Measurements from ENCODE around the gene TAF6L. TPM values are rescaled to one million over a fixed set of nuclear protein-coding genes. Genes with fewer than 3 reads are reported as not detected.

TAF6L gene
- total RNA-seq: 10 to 100 TPM; 13.2 to 21.3 TPM
- 10 to 100 TPM; 14.5 to 43.5 TPM for polyA plus RNA-seq
- long read RNA-seq, donor 1, partial matches to known transcripts: 5 of 8 reads
- long read RNA-seq, donor 1, other reads (novel, unspliced or antisense): 0 of 8 reads
- long read RNA-seq, donor 2, transcript TAF6L-201 (11 exons, 2,116 nt): major isoform, 5 of 13 reads
- long read RNA-seq, donor 2, partial matches to known transcripts: 2 of 13 reads
- long read RNA-seq, donor 2, other reads (novel, unspliced or antisense): 6 of 13 reads

DNA sequence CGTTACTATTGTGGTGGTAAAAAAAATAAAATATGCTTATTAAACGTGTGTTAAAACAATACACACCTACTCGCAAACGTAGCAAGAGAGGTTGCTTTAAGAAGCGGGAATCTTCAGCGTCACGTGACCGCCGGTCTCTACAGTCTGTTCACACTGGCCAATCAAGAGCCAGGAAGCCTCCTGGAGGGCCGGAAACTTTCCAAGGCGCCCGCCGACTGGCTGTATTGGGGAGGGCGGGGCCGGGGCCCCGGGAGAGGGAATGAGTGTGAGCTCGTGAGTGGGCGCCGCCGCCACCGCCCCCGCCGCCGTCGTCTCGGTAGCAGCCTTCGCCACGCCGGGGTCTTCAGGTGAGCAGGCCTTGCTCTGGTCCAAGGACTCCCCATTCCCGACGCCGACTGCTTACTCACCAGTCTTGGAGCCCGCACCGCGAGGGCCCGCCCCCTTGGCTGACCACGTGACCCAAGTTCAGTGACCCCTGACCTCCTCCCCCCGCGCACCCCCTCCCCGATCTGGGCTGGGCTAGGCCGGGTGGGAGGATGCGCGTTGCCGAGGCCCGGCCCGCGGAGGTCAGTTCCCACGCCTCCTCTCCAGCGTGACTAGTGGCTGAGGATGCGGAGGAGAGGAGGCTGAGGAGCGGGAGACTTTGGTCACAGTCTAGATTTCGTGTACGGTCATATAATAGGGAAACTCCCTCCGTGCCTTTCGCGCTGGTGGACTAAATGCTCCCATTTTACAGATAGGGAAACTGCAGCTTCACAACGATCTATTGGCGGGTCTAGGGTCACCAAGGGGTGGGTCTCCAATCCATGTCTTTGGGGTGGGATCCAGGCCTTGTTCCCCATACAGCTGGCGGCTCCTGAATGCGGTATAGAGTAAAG is at the start of gene TAF6L:
TAF6L (plus strand) TSS at position 253 of the 878 bp plus-strand sequence. CDS start 4,388 bp downstream, outside the sequence.
- Histone ChIP-seq H3K27ac (ENCODE audit: low read depth in 1 of 2, low read length in 2 of 2) (peak within 1 kb of the TSS; percentile 31 to 98), H3K9me3 (ENCODE audit: control insufficient read depth, low read length) (no peaks in the 10 kb centered on the region), H3K4me1 (ENCODE audit: control insufficient read depth in 1 of 2, insufficient read depth in 2 of 2, low read length in 2 of 2) (no peaks in the 10 kb centered on the region), H3K27me3 (ENCODE audit: control insufficient read depth in 1 of 2, insufficient read depth in 2 of 2, low read length in 1 of 2) (no peaks in the 10 kb centered on the region), H3K4me3 (ENCODE audit: low read length in 2 of 2) (peak within 1 kb of the TSS; percentile 38 to 72), H3K36me3 (ENCODE audit: control insufficient read depth in 1 of 2, insufficient read depth in 2 of 2, low read length in 1 of 2) (peaks cover 2 to 3% of the 10 kb centered on the region in 2 donors)
- ATAC-seq (ENCODE audit: low FRiP score) (peak; percentile 99), DNase-seq (peak; percentile 99)
- WGBS, 2 donors: 1 to 2% methylated on average over 60 of the region's 60 CpGs
- intact Hi-C loops (cut with DNase I): loop anchor here in 1 of 2 donors (5.0 kb wide), 1 partner anchor 44 kb away; the partner anchor contains the start of genes HNRNPUL2 and TTC9C

GRCh38 chr11:62721994-62722393 is 49.2 kb upstream of the TAF6L start:
- Histone ChIP-seq H3K4me1 (ENCODE audit: control insufficient read depth in 1 of 2, insufficient read depth in 2 of 2, low read length in 2 of 2) (no peaks in the 10 kb centered on the region), H3K4me3 (ENCODE audit: low read length in 2 of 2) (no peak overlapping the region), H3K27ac (ENCODE audit: low read depth in 1 of 2, low read length in 2 of 2) (no peak overlapping the region), H3K9me3 (ENCODE audit: control insufficient read depth, low read length) (no peaks in the 10 kb centered on the region), H3K27me3 (ENCODE audit: control insufficient read depth in 1 of 2, insufficient read depth in 2 of 2, low read length in 1 of 2) (no peaks in the 10 kb centered on the region), H3K36me3 (ENCODE audit: control insufficient read depth in 1 of 2, insufficient read depth in 2 of 2, low read length in 1 of 2) (peaks cover 11 to 16% of the 10 kb centered on the region in 2 donors)
- intact Hi-C loops (cut with DNase I): no loop called here
- ATAC-seq (ENCODE audit: low FRiP score): no peak
- DNase-seq: no peak
- 40 to 47% methylated on average over 7 of the region's 7 CpGs for WGBS, 2 donors

- Histone ChIP-seq H3K27ac (ENCODE audit: low read depth in 1 of 2, low read length in 2 of 2) (no peak overlapping the region), H3K27me3 (ENCODE audit: control insufficient read depth in 1 of 2, insufficient read depth in 2 of 2, low read length in 1 of 2) (no peaks in the 10 kb centered on the region), H3K9me3 (ENCODE audit: control insufficient read depth, low read length) (no peaks in the 10 kb centered on the region), H3K4me1 (ENCODE audit: control insufficient read depth in 1 of 2, insufficient read depth in 2 of 2, low read length in 2 of 2) (no peaks in the 10 kb centered on the region), H3K4me3 (ENCODE audit: low read length in 2 of 2) (no peak overlapping the region), H3K36me3 (ENCODE audit: control insufficient read depth in 1 of 2, insufficient read depth in 2 of 2, low read length in 1 of 2) (peaks cover 7 to 14% of the 10 kb centered on the region in 2 donors)
- no peak for DNase-seq
- ATAC-seq (ENCODE audit: low FRiP score): no peak
- intact Hi-C loops (cut with DNase I): no loop called here
- 41 to 45% methylated on average over 8 of the region's 8 CpGs for WGBS, 2 donors
Measured at GRCh38 chr11:62724171-62724570, 47.0 kb upstream of the TAF6L start.

DNA sequence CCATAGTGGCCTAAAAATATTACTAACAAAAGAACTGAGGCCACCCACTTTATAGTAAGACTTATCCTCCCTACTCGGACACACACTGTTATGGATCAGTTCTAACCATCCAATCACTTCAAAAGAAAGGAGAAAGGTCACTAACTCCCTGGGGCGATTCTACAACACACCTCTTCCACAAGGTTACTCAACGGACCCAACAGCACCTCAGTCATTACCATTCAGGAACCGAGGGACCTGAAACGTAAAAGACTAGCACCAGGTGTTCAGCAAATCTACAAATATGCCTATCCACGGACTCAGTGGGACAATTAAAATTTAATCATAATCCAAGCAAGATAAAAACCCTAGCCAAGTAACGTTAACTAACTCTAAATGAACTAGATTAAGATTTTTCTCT is 45.5 kb upstream of the TAF6L start:
- Histone ChIP-seq H3K27me3 (ENCODE audit: control insufficient read depth in 1 of 2, insufficient read depth in 2 of 2, low read length in 1 of 2) (no peaks in the 10 kb centered on the region), H3K9me3 (ENCODE audit: control insufficient read depth, low read length) (no peaks in the 10 kb centered on the region), H3K27ac (ENCODE audit: low read depth in 1 of 2, low read length in 2 of 2) (no peak overlapping the region), H3K36me3 (ENCODE audit: control insufficient read depth in 1 of 2, insufficient read depth in 2 of 2, low read length in 1 of 2) (peaks cover 6 to 10% of the 10 kb centered on the region in 2 donors), H3K4me3 (ENCODE audit: low read length in 2 of 2) (peak overlapping the region; percentile 57 to 84), H3K4me1 (ENCODE audit: control insufficient read depth in 1 of 2, insufficient read depth in 2 of 2, low read length in 2 of 2) (no peaks in the 10 kb centered on the region)
- DNase-seq (no peak), ATAC-seq (ENCODE audit: low FRiP score) (no peak)
- 1 to 2% methylated on average over 7 of the region's 7 CpGs for WGBS, 2 donors
- intact Hi-C loops (cut with DNase I): loop anchor here in 1 of 2 donors (5.0 kb wide), 1 partner anchor 47 kb away; the partner anchor contains the start of gene TAF6L

DNA sequence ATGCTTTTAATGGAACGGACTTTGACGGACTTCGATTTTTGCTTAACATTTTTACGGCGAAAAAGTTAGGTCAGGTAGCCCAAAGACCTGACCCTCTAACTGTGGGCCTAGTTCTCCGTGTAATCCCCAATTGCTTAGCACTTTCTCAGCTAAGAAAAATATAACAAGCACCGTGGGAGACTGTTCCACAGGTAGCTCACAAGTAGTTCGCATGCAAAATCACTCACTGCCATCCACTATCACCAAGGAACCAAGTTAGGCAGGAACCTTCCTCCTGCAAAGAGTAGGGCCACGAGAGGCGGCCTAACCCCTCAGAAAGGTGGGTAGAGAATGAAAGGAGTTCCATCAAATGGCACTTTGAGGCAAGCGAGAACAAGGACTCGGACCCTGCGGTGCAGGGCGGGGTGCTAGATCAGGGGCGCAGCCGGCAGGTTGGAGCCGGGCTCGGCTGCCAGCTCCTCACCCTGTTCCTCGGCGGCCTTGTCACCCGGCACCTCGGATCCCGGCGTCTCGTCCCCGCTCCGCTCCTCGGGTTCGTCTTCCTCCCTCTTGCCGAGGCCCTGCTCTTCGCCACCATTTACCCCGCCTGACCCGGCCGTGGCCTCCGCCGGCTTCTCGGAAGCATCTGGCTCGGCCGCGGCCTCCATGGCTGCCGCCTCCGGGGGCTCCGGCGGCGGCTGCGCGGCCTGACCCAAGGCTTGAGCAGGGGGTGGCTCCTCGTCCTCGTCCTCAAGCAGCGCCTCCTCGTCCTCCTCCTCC is 44.9 kb upstream of the TAF6L start:
- H3K27me3 ChIP-seq (ENCODE audit: control insufficient read depth in 1 of 2, insufficient read depth in 2 of 2, low read length in 1 of 2): no peaks in the 10 kb centered on the region
- intact Hi-C loops (cut with DNase I): loop anchor here in 1 of 2 donors (5.0 kb wide), 1 partner anchor 46 kb away; the partner anchor contains the start of gene TAF6L
- peaks cover 6 to 10% of the 10 kb centered on the region in 2 donors for H3K36me3 ChIP-seq (ENCODE audit: control insufficient read depth in 1 of 2, insufficient read depth in 2 of 2, low read length in 1 of 2)
- no peaks in the 10 kb centered on the region for H3K4me1 ChIP-seq (ENCODE audit: control insufficient read depth in 1 of 2, insufficient read depth in 2 of 2, low read length in 2 of 2)
- H3K9me3 ChIP-seq (ENCODE audit: control insufficient read depth, low read length): no peaks in the 10 kb centered on the region
- DNase-seq: no peak
- 0% methylated on average over 42 to 51 of the region's 51 CpGs for WGBS, 2 donors
- peak overlapping the region; percentile 70 to 78 for H3K27ac ChIP-seq (ENCODE audit: low read depth in 1 of 2, low read length in 2 of 2)
- peak overlapping the region; percentile 57 to 84 for H3K4me3 ChIP-seq (ENCODE audit: low read length in 2 of 2)
- no peak for ATAC-seq (ENCODE audit: low FRiP score)

- ATAC-seq (ENCODE audit: low FRiP score): peak; percentile 4
- intact Hi-C loops (cut with DNase I): loop anchor here in 1 of 2 donors (5.0 kb wide), 1 partner anchor 45 kb away; the partner anchor contains the start of gene TAF6L
- Histone ChIP-seq H3K27me3 (ENCODE audit: control insufficient read depth in 1 of 2, insufficient read depth in 2 of 2, low read length in 1 of 2) (no peaks in the 10 kb centered on the region), H3K36me3 (ENCODE audit: control insufficient read depth in 1 of 2, insufficient read depth in 2 of 2, low read length in 1 of 2) (peaks cover 5 to 6% of the 10 kb centered on the region in 2 donors), H3K27ac (ENCODE audit: low read depth in 1 of 2, low read length in 2 of 2) (peak overlapping the region; percentile 70 to 78), H3K4me3 (ENCODE audit: low read length in 2 of 2) (peak overlapping the region; percentile 57 to 84), H3K4me1 (ENCODE audit: control insufficient read depth in 1 of 2, insufficient read depth in 2 of 2, low read length in 2 of 2) (no peaks in the 10 kb centered on the region), H3K9me3 (ENCODE audit: control insufficient read depth, low read length) (no peaks in the 10 kb centered on the region)
- WGBS, 2 donors: 0 to 1% methylated on average over 11 to 37 of the region's 37 CpGs
- no peak for DNase-seq
Measured at GRCh38 chr11:62726915-62727164, 44.4 kb upstream of the TAF6L start.

GRCh38 chr11:62727165-62727871 is 43.9 kb upstream of the TAF6L start, which contains the start of gene HNRNPUL2:
TSS of gene HNRNPUL2 (minus strand) at chr11:62727457. CDS start at chr11:62727156, 301 bp downstream.
- Histone ChIP-seq H3K4me3 (ENCODE audit: low read length in 2 of 2) (peak within 1 kb of the TSS; percentile 84 to 99), H3K27ac (ENCODE audit: low read depth in 1 of 2, low read length in 2 of 2) (peak within 1 kb of the TSS; percentile 78 to 100), H3K9me3 (ENCODE audit: control insufficient read depth, low read length) (no peaks in the 10 kb centered on the region), H3K4me1 (ENCODE audit: control insufficient read depth in 1 of 2, insufficient read depth in 2 of 2, low read length in 2 of 2) (no peaks in the 10 kb centered on the region), H3K27me3 (ENCODE audit: control insufficient read depth in 1 of 2, insufficient read depth in 2 of 2, low read length in 1 of 2) (no peaks in the 10 kb centered on the region), H3K36me3 (ENCODE audit: control insufficient read depth in 1 of 2, insufficient read depth in 2 of 2, low read length in 1 of 2) (peaks cover 2 to 4% of the 10 kb centered on the region in 2 donors)
- DNase-seq (peak; percentile 99), ATAC-seq (ENCODE audit: low FRiP score) (peak; percentile 96)
- 0 to 1% methylated on average over 50 to 72 of the region's 72 CpGs for WGBS, 2 donors
- intact Hi-C loops (cut with DNase I): loop anchor here in 1 of 2 donors (5.0 kb wide), 1 partner anchor 45 kb away; the partner anchor contains the start of gene TAF6L

DNA sequence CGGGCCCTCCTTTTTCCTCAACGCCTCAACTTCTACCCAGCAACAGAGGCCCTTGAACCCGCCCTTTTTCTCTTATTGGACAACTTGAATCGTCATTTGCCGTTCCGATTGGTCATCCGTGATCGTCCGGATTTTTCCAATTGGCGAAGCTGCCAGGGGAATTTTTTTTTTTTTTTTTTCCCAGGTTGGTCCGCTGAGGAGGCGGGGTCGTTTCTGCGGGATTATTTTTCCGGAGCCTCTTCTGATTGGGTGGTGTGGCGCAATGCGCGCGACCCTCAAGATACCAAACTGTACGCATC is 43.4 kb upstream of the TAF6L start:
- H3K27me3 ChIP-seq (ENCODE audit: control insufficient read depth in 1 of 2, insufficient read depth in 2 of 2, low read length in 1 of 2): no peaks in the 10 kb centered on the region
- peak; percentile 87 to 90 for DNase-seq
- H3K9me3 ChIP-seq (ENCODE audit: control insufficient read depth, low read length): no peaks in the 10 kb centered on the region
- H3K4me1 ChIP-seq (ENCODE audit: control insufficient read depth in 1 of 2, insufficient read depth in 2 of 2, low read length in 2 of 2): no peaks in the 10 kb centered on the region
- intact Hi-C loops (cut with DNase I): loop anchor here in 1 of 2 donors (5.0 kb wide), 1 partner anchor 44 kb away; the partner anchor contains the start of gene TAF6L
- H3K36me3 ChIP-seq (ENCODE audit: control insufficient read depth in 1 of 2, insufficient read depth in 2 of 2, low read length in 1 of 2): peaks cover 0 to 4% of the 10 kb centered on the region in 2 donors
- WGBS, 2 donors: 0% methylated on average over 20 of the region's 20 CpGs
- ATAC-seq (ENCODE audit: low FRiP score): peak; percentile 92
- H3K27ac ChIP-seq (ENCODE audit: low read depth in 1 of 2, low read length in 2 of 2): peak overlapping the region in 1 of 2 donors; percentile 100
- H3K4me3 ChIP-seq (ENCODE audit: low read length in 2 of 2): peak overlapping the region; percentile 54 to 99

All from aorta (tissue), 5 donors.